Frontal cortex (tissue), 4 donors: Measurements from ENCODE around the gene HLA-DMB. TPM values are rescaled to one million over a fixed set of nuclear protein-coding genes. Genes with fewer than 3 reads are reported as not detected.

ENCODE experiments used
- DNase-seq, 2 donors: peaks; one replicate each; pipeline ENCODE4 v3.0.0; 2012; ENCODE audit warnings: low spot score in 2 of 2
- FAIRE-seq: peaks from 2 replicates; lab custom pipeline; 2012; peaks lifted over from hg19 to GRCh38; lab: Jason Lieb, UNC
- total RNA-seq: library from RNA; depleted of rRNA; stranded (reverse); fragments of >200 nt; gene quantifications from one replicate; pipeline ENCODE4 v1.2.3, GENCODE V29; 2014
- donor health status: control.
- donor health status: control.
- donor health status: control.

The HLA-DMB gene
- total RNA-seq, 1 donor from 2014 or later: 0.82 TPM

DNA sequence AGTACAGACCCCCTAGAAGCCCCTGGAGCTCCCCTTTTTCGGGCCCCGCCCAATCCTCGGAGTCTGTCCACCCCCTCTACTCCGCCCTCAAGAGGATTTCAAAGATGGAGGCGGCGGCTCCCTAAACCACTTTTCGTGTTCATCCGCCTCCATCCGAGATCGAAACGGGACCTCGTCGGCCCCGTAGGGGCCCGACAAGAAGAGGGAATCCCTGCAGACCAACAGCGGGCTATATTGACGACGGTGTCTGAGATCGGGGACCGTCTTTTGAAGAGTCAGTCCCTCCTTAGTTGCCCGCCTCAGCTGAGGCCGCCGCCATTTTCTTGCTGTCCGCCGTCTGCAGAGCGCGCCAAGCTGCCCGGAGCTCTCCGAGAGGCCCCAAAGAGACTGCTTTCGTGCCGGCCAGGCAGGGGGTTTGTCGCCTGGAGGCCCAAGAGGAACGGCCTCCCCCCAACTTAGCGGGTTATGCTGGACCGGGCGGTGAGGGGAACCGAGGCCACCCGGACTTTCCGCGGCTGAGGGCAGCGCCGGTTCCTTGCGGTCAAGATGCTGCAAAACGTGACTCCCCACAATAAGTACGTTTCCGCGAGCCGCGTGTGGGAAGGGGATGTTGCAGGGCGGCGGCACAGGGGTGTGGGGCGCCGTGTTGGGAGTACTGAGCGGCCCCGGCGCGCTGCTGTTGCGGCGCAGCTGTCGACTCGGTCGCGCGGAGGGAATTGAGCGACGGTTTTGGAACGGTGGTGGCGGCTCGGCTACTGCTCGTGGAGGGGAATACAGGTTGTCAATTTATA, 31.7 kb upstream of the HLA-DMB start:
- peak in 1 of 2 donors; percentile 56 for DNase-seq
- no peak for FAIRE-seq

DNA sequence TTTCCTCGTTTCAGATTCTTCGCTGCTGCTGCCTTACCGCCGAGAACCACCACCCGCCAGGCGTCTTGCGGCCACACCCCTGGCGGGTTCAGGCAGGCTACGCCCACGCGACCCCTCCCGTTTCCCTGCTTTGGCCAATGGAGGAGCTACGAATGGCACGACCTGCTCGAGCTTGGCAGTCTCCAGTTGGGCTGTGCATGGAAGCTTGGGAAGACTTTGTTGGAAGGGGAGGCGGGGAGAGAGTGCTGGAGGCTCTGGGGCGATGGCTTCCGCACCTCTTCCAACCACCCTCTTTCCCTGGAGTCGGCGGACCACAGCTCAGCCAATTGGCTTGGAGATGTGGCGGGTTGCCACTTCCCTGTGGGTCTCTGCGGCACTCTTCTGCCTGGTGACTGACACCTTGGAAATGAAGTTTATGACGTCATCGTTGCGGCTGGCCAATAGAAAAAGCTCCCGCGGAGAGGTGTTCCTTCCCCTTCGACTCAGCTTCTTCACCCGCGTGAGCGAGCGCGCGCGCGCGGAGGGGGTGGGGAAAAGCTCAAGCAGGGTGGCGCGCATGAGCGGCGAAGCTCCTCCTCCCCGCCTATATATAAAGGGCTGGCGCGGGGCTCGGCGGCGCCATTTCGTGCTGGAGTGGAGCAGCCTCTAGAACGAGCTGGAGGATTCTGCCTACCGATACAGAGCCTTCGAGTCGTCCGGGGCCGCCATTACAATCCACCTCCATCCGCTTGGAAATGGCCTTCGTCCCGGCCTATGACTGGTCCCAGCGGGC, 30.9 kb upstream of the HLA-DMB start:
- peak; percentile 30 for FAIRE-seq
- peak; percentile 87 to 91 for DNase-seq

DNA sequence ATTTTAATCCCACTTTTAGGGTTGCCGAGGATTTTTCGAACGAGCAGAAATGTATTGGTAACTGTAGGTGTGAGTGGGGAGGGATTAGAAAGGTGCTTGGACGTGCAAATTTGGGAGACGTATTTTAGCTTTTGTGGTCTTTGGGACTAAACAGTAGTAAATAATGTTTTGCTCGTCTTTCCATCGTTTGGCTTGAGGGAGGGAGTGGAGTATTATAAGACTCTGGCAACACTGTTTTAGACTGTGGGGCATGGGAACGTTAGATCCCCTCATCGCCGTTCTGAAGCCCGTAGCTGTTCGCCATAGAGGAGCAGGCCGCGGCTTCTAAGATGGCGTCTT, 30.4 kb upstream of the HLA-DMB start:
- FAIRE-seq: no peak

DNA sequence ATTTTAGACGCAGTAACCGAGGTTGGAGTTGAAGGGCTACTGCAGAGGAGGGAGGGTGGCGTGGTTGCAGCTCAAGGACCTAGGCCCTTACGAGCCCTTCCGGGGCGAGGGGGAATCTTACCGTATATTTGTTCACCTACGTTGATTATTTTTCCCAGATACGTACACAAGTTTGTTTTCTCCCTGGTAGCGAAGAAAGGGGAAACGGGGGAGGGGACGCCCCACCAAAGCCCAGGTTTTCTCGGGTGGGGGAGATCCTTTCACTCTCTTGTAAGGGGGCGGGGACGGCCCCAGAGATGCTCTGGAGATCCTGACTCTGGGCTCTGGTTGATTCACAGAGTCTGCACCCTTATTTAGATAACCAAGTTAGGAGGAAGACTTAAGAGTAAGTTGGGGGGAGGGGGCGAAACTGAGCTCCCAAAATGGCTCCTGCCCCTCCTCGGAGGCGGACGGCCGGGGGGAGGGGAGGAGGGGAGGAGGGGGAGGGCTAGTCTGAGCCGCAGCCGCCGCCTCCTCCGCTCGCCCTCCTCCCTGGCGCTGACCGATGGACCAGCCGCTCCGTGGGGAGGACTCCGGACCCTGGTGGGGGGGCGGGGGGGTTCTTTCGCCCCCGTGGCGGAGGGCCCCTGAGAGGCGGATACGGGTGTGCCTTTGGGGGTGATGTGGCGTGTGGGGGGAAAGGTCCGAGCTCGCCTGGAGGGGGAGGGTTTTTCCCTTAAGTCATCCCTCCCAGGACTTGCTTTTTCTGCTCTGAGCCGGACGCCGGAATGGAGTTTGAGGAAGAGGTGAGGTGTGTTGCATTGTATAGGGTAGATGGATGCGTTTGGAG, 29.8 kb upstream of the HLA-DMB start:
- DNase-seq (peak; percentile 48 to 71), FAIRE-seq (no peak)

More for the DNA sequence above, 30.4 kb upstream of the HLA-DMB start:
- no peak for DNase-seq

DNA sequence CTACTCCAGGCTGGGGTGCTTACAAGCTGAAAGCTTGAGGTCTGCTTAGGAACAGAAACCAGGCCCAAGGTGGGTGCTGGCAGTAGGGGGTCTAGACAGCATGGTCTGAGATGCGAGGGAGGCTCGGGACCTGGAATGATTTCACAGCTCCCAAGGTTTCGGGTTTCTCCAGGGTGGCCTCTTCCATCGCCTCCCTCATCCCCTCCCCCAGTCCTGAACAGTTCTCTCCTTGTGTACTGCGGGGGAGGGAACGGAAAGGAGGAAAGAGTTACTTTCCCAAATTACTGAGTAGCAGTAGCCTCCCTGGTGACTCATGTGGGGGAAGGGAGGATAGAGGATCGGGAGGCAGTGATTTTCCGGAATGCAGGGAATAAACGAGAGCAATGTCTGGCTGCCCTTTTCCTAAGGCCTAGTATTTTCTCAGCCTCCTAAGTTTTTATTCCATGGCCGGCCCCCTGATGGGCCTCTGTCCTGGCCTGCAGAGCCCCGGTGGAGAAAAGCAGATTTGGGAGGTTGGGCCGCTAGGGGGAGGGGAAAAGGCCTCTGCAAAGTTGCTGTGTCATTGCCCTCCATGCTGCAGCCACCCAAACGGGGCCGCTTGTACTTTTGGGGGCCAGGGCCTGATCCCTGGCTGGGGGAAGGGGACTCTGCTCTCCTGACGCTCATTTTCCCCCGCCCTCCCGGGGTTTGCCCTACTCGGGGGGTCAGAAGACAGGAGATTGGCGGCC, 29.0 kb upstream of the HLA-DMB start:
- FAIRE-seq (no peak), DNase-seq (no peak)

DNA sequence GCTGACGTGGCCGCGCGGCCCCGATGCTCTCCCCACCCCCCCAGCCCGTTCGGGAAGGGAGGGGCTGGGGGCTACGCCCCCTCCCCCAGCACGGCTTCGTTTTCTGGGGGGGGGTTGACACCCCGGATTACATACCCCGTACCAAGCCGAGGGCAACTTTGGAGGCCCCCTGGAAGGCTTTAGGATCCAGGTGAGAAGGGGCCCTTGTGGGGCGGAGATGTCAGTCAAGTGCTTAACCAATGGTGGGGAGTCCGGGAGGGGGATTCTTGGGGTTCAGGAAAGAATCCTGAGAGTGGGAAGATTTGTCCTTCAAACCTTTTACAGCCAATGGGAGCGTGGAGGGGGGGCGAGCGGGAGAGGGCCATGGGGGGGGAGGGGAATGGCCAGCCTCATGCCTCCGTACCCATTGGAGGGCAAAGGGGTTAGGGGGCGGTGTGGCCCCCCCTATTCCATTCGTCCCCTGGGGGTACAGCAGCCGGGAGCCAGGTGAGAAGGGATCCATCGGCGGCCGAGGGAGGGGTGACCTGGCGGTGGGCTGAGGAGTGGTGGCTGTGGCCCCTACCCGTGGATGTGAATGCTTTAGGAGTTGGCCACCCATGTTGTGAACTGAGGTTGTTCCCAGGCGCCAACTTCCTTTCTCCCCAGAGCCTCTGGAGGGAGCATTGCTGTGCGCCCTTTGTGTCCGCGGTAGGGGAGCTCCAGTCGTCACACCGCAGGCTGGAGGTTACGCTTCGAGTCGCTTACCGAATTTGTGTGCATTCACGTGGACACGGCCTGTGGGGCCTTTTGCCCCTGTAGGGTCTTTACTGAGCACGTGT, 28.2 kb upstream of the HLA-DMB start:
- DNase-seq: peak; percentile 74 to 78
- FAIRE-seq: no peak

DNA sequence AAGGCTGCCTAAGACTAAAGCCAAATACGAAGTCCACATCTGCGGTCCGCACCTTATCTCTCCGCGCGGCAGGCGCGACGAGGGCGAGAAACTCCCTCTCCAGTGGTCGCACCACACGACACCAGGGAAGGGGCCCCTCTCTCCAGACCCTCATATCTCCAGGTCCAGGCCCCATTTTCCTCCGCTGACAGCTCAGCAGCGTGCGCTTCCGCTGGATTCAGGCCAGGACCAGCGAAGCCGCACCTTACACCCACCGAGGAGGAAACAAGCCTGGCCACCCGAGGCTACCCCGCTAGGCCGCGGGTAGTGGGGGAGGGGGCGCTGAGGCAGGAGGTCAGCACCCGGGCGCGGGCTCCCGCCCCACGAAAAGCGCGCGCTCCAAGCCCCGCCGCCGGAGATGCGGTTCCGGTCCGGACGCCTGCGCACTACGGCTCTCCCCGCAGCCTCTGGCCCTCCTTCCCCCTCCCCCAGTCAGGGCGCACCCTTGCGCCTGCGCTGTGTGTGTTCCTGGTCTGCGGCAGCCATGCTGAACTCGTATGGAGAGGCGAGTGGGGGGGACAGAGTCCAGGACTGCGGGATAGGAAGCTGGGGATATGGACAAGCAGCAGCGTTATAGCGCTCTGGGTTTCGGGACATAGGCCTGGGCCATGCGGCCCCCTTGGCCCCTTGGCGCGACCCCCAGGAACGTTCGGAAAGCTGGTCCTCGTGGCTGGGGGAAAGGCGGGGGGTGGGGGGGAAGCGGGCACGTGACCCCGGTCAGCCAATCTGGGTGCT, 27.5 kb upstream of the HLA-DMB start, which contains the start of gene BRD2:
BRD2 (plus strand) TSS at position 502 of the 774 bp plus-strand sequence. CDS start 4,305 bp downstream, outside the sequence.
- no peak for FAIRE-seq
- peak; percentile 85 to 86 for DNase-seq

DNA sequence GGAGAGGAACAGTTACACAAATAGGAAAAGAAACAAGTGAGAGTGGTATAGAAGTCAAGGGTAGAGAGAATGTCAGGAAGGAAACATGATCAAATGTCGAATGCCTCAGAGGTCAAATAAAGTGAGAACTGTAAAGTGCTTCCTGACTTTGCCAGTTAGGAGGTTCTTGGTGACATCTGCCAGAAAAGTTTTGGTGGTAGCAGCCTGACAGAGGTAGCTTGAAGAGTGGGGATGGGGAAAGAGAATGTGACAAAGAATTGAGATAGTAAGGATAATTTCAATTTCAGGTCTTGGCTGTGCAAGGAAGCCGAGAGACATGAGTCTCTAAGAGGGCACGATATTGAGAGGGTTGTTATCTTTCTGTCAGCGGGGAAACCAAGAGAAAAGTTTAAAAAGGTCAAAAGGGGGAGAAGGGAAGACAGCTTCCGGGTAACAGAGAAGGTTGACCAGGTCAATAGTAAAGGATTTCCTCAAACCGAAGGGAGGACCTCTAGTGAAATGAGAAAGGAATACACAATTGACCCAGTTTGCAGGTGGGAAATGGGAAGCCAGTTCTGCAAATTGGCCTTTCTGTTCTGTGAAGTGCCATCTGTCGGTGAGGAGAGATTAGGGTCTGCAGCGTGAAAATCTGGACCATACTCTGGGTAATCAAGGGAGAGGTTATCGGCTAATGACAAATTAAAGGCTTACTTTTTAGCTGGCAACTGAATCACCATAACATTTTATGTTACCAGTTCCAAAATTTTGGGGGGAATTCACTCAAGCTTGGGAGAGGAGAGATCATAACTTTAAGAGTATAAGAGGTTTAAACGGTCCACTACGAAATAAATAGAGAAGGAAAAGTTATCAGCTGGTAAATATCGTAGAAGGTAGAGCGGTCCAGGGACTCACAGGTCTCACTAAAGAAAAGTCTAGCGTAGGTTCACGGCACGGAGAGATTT, 26.6 kb upstream of the HLA-DMB start:
- DNase-seq (no peak), FAIRE-seq (no peak)

DNA sequence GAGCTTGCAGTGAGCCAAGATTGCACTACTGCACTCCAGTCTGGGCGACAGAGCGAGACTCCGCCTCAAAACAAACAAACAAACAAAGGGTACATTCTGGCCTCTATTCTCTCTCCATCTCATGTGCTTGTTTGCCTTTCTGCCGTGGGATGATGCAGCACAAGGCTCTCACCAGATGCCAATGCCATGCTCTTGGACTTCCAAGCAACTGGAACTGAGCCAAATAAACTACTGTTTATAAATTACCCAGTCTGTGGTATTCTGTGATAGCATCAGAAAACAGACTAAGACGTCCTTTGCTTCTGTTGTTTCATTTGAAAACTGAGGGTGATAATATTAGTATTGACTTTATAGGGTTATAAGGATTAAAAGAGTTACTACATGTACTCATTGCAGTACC, 23.9 kb upstream of the HLA-DMB start:
- DNase-seq: no peak
- no peak for FAIRE-seq

DNA sequence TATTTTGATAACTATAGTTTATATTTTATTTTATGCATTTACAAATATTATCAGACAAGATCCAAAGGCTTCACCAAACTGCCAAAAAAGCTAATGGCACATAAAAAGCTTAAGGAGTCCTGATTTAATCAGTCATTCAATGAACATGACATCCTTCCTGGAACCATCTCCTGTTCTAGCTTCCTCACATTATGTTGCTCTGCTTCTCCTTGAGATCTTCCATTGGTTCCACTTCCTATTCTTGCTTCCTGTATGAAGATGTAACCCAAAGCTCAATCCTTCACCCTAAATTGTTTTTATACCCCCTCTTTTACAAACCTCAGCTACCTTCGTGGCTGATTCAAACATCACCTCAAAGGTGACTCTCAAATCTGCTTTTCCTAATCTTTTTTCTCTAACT, 23.0 kb upstream of the HLA-DMB start:
- FAIRE-seq: no peak
- no peak for DNase-seq

DNA sequence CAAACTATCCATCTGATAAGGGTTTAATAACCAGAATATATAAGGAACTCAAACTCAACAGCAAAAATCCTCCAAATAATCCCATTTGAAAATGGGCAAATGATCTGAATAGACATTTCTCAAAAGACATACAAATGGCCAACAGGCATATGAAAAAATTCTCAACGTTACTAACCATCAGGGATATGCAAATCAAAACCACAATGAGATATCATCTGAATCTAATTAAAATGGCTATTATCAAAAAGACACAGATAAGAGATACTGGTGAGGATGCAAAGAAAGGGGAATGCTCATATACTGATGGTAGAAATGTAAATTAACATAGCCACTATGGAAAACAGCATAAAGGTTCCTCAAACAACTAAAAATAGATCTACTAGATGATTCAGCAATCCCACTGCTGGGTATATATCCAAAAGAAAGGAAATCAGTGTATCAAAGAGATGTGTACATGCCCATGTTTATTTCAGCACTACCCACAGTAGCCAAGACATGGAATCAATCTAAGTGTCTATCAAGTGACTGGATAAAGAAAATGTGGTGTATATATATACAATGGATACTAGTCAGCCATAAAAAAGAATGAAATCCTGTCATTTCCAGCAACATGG, 21.5 kb upstream of the HLA-DMB start:
- FAIRE-seq (no peak), DNase-seq (no peak)

DNA sequence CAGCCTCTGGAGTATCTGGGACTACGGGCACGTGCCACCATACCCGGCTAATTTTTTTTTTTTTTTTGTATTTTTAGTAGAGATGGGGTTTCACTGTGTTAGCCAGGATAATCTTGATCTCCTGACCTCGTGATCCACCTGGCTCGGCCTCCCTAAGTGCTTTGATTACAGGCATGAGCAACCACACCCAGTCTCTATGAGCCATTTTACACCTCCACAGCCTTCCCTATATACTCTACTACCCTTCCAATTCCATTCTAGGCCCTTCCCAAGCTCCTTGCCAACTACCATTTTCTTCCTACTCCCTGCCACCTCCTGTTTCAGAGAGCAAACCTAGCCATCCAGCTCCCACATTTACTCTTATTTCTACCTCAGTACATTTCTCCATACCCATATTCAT, 19.7 kb upstream of the HLA-DMB start:
- FAIRE-seq (no peak), DNase-seq (no peak)

DNA sequence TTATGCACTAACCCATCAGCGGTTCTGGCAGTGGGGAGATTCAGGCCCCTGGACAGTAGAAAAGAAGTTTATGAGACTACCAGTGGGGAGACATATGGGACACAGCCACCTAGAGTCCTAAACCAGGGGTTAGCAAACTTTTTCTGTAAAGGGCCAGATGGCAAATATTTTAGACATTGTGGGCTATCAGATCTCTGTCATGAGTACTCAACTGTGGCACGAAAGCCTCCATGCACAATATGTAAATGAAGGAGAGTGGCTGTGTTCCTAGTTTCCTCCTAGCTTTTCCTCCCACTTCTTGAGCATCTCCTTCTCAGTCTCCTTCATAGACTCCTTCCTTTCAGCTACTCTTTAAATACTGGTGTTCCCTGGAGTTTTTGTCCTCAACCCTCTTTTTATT, 15.3 kb upstream of the HLA-DMB start:
- FAIRE-seq: no peak
- no peak for DNase-seq

DNA sequence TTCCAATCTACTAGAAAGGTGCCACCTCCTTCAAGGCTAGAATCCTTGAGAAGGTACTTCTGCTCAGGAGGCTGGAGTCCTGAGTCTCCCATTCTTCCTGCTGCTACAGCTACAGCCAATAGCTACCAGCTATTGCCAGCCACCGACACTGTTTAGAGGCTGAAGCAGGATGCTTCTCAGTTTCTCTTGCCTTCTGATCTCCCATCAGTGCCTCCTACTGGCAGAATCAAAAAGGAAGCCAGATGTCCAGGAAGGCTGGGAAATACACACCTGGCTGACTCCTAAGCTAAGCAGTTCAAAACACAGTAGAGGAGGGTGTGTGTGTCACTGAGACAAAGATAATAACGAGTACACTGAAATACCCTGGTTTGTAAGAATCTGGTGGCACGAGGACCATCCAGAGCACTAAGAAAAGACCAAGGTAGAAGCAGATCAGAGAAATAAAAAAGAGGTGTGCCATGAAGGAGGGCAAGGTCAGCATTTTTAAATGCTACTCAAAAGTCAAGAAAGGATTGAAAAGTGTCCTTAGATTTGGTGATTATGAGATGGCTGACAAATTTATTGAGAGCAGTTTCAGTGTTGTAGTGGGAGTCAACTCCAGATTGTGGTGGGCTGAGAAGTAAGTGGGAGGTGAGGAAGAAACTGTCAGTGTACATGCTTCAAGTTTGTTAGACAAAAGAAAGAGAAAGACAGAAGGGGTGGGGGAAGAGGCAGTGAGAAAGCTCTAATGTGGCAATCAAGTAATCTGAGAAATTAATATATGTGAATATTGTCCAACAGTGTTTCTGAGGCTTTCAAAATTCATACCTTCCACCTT, 14.4 kb upstream of the HLA-DMB start:
- DNase-seq (no peak), FAIRE-seq (no peak)

DNA sequence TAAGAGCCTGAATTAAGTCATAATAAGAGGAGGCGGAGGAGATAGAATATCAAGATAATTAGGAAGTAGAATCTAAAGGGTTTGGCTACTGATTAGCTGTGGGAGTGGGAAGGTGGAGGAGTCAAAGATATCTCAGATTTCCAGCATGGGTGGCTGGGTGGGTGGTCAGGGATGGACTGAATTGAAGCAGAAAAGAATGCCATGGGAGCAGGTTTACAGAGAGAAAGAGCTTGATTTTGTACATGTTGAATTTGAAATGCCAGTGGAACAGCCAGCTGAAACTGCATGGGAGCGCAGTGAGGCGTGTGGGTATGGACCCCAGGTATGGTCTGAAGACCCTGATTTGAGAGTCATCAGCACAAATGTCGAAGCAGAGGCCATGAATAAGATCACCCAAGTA, 13.4 kb upstream of the HLA-DMB start:
- FAIRE-seq (no peak), DNase-seq (no peak)

DNA sequence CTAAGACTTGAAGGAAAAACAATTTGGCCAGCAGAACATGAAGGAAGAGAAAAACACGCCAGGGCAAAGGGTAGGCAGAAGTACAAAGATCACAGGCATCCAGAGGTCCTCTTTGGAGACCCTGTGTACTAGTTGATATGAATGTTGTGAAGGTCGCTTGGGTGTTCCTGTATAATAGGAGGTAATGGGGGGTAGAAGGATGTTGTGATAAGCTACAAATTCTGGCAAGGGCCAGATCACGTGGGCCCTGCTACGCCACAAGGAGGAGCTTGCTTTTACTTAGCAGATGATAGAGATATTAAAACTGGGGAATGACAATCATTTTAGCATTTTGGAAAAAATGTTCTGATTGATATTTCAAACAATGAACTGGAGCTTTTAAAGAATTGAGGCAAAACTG, 12.9 kb upstream of the HLA-DMB start:
- no peak for FAIRE-seq
- DNase-seq: no peak
